Measurements from ENCODE around the gene IL2RA. TPM values are rescaled to one million over a fixed set of nuclear protein-coding genes. Genes with fewer than 3 reads are reported as not detected.

The IL2RA gene
- total and polyA plus RNA-seq, 2 donors (not counting 1 experiment from before 2014, with no cell fraction given), result 7.2 to 56.7 TPM

- ChIA-PET CTCF (interaction anchor here (2.2 to 8.5 kb wide), 2 partner anchors 39 to 76 kb away, joined by 11 to 104 read pairs; no protein-coding TSS in a partner anchor), POLR2A (no interaction called here)
- Histone ChIP-seq H3K27me3 (replicated peaks in 1 of 4; ENCODE audit: control extremely low read depth in 1 of 4, control insufficient read depth in 3 of 4, insufficient read depth in 4 of 4, low read length in 3 of 4) (no peaks in the 10 kb centered on the region), H3K36me3 (replicated peaks in 1 of 2; ENCODE audit: control extremely low read depth in 1 of 2, control insufficient read depth in 1 of 2, extremely low read depth in 1 of 2, insufficient read depth in 2 of 2, low read length in 1 of 2) (no peaks in the 10 kb centered on the region), H3K79me2 (ENCODE audit: control insufficient read depth, insufficient read depth, low read length) (no peaks in the 10 kb centered on the region), H3K9me3 (ENCODE audit: control extremely low read depth in 1 of 3, control insufficient read depth in 2 of 3, insufficient read depth in 1 of 3, low read length in 2 of 3) (peaks cover 0 to 11% (median 4%) of the 10 kb centered on the region in 3 donors), H3K4me2 (replicated peaks; ENCODE audit: low read depth, low read length, poor library complexity, severe bottlenecking) (no peak overlapping the region), H3K27ac (ENCODE audit: low read length in 2 of 2) (no peak overlapping the region), H2AFZ (ENCODE audit: insufficient read depth, low read depth, low read length, poor library complexity, severe bottlenecking) (no peak overlapping the region), H4K20me1 (ENCODE audit: control insufficient read depth, insufficient read depth, low read length, poor library complexity, severe bottlenecking) (no peaks in the 10 kb centered on the region), H3K4me3 (ENCODE audit: control extremely low read depth in 1 of 5, extremely low read depth in 1 of 5, insufficient read depth in 1 of 5, low read depth in 2 of 5, low read length in 4 of 5) (no peak overlapping the region), H3K4me1 (ENCODE audit: control insufficient read depth in 2 of 2, insufficient read depth in 2 of 2, low read length in 2 of 2) (peaks cover 4 to 9% of the 10 kb centered on the region in 2 donors), H3K9ac (ENCODE audit: low read length) (no peak overlapping the region)
- H3K4me1 Mint-ChIP-seq, result peaks cover 10% of the 10 kb centered on the region
- no peak overlapping the region for H3K27ac Mint-ChIP-seq
- H3K9me3 Mint-ChIP-seq (ENCODE audit: insufficient read depth), result no peaks in the 10 kb centered on the region
- DNase-seq, result no peak
- H3K4me3 Mint-ChIP-seq, result no peak overlapping the region
- no peaks in the 10 kb centered on the region for H3K27me3 Mint-ChIP-seq
- ATAC-seq (ENCODE audit: low read depth), result no peak
- TF ChIP-seq EZH2 (IDR thresholded peaks at IDR 0.05; ENCODE audit: borderline replicate concordance, insufficient read depth, low read depth, low read length, poor library complexity, severe bottlenecking), result no peak
- TF ChIP-seq CTCF (IDR thresholded peaks at IDR 0.05), result no peak
- WGBS (ENCODE audit: insufficient coverage), result 95% methylated on average over 3 of the region's 4 CpGs
- intact Hi-C loops (cut with micrococcal nuclease), result loop anchor here (5.0 kb wide), 1 partner anchor 57 kb away; no protein-coding TSS in a partner anchor
These were observed 52.2 kb downstream of the IL2RA start for GRCh38 chr10:6009961-6010360.

- Histone ChIP-seq H3K9ac (ENCODE audit: low read length) (no peak overlapping the region), H3K79me2 (ENCODE audit: control insufficient read depth, insufficient read depth, low read length) (no peaks in the 10 kb centered on the region), H3K4me2 (replicated peaks; ENCODE audit: low read depth, low read length, poor library complexity, severe bottlenecking) (no peak overlapping the region), H3K4me3 (ENCODE audit: control extremely low read depth in 1 of 5, extremely low read depth in 1 of 5, insufficient read depth in 1 of 5, low read depth in 2 of 5, low read length in 4 of 5) (no peak overlapping the region), H2AFZ (ENCODE audit: insufficient read depth, low read depth, low read length, poor library complexity, severe bottlenecking) (no peak overlapping the region), H3K9me3 (ENCODE audit: control extremely low read depth in 1 of 3, control insufficient read depth in 2 of 3, insufficient read depth in 1 of 3, low read length in 2 of 3) (peaks cover 0 to 11% (median 4%) of the 10 kb centered on the region in 3 donors), H3K27me3 (replicated peaks in 1 of 4; ENCODE audit: control extremely low read depth in 1 of 4, control insufficient read depth in 3 of 4, insufficient read depth in 4 of 4, low read length in 3 of 4) (no peaks in the 10 kb centered on the region), H3K4me1 (ENCODE audit: control insufficient read depth in 2 of 2, insufficient read depth in 2 of 2, low read length in 2 of 2) (peaks cover 0 to 4% of the 10 kb centered on the region in 2 donors), H3K27ac (ENCODE audit: low read length in 2 of 2) (no peak overlapping the region), H4K20me1 (ENCODE audit: control insufficient read depth, insufficient read depth, low read length, poor library complexity, severe bottlenecking) (no peaks in the 10 kb centered on the region), H3K36me3 (replicated peaks in 1 of 2; ENCODE audit: control extremely low read depth in 1 of 2, control insufficient read depth in 1 of 2, extremely low read depth in 1 of 2, insufficient read depth in 2 of 2, low read length in 1 of 2) (no peaks in the 10 kb centered on the region)
- Mint-ChIP-seq H3K9me3 (ENCODE audit: insufficient read depth) (no peaks in the 10 kb centered on the region), H3K27me3 (no peaks in the 10 kb centered on the region), H3K4me3 (no peak overlapping the region), H3K4me1 (peaks cover 3% of the 10 kb centered on the region), H3K27ac (no peak overlapping the region)
- ATAC-seq (ENCODE audit: low read depth) (no peak), DNase-seq (no peak)
- POLR2A ChIA-PET, result no interaction called here
- TF ChIP-seq EZH2 (IDR thresholded peaks at IDR 0.05; ENCODE audit: borderline replicate concordance, insufficient read depth, low read depth, low read length, poor library complexity, severe bottlenecking), result no peak
- CTCF ChIA-PET, result no interaction called here
- intact Hi-C loops (cut with micrococcal nuclease), result no loop called here
- 94% methylated on average over 2 of the region's 2 CpGs for whole genome bisulfite sequencing (ENCODE audit: insufficient coverage)
These were observed 53.0 kb downstream of the IL2RA start for GRCh38 chr10:6009150-6009549.
